ENCODE measurements around the gene CRACDL.

Gene CRACDL

DNA sequence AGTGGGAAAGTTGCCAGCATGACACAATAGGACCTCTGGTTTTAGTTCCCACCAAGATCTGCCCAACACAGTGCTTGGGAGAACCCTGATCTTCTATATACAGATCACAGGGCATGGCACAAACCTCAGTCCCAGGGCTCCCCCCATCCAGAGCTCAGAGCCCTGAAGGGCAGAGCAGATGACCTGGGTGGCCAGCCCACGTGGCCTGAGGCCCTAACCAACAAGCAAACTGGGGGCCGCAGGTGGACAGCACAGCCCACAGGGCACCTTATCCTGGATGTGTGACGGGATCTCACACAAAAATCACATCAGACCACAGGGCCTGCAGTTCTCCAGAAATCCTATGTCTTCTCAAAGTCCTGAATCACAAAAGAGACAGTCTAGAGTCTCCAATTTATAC lies 34.7 kb downstream of the CRACDL start:
- TF ChIP-seq EP300 (IDR thresholded peaks at IDR 0.05; ENCODE audit: borderline replicate concordance) (no peak), EGR1 (IDR thresholded peaks at IDR 0.05) (no peak)
- TF ChIP-seq, protein P1, sequence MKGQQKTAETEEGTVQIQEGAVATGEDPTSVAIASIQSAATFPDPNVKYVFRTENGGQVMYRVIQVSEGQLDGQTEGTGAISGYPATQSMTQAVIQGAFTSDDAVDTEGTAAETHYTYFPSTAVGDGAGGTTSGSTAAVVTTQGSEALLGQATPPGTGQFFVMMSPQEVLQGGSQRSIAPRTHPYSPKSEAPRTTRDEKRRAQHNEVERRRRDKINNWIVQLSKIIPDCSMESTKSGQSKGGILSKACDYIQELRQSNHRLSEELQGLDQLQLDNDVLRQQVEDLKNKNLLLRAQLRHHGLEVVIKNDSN (IDR thresholded peaks at IDR 0.05): no peak

DNA sequence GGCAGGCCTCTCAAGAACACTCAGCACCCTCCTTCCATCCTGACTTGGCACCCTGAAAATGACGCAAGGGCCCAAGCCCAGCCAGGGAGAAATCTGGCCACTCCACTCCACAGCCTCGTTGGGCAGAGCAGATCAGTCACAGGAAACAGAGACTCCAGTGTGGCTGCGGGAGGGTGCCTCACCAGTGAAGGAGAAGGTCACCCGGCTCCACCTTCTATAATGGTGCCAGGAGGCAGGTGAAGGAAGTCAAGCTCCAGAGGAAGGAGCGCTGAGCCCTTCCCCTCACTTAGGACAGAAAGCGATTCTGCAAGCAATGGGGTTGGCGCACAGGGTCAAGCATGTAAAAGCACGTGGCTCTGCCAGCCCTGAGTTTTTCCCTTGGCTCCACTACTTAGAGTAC lies 35.3 kb downstream of the CRACDL start:
- TF ChIP-seq EGR1 (IDR thresholded peaks at IDR 0.05) (no peak), NFIC (IDR thresholded peaks at IDR 0.05) (no peak), FOXM1 (IDR thresholded peaks at IDR 0.05; ENCODE audit: borderline replicate concordance, low read depth) (no peak), TAF1 (IDR thresholded peaks at IDR 0.05; ENCODE audit: low read depth) (no peak), YY1 (IDR thresholded peaks at IDR 0.05; ENCODE audit: low read depth) (no peak), RAD21 (IDR thresholded peaks at IDR 0.05; ENCODE audit: low read depth) (no peak), TCF12 (IDR thresholded peaks at IDR 0.05; ENCODE audit: low read depth) (no peak), CEBPB (IDR thresholded peaks at IDR 0.05) (no peak), ZBTB7A (IDR thresholded peaks at IDR 0.05; ENCODE audit: low read depth) (no peak), CREB1 (IDR thresholded peaks at IDR 0.05; ENCODE audit: low read depth) (no peak)
- TF ChIP-seq, protein P1 (IDR thresholded peaks at IDR 0.05): no peak
- TF ChIP-seq, protein P2, sequence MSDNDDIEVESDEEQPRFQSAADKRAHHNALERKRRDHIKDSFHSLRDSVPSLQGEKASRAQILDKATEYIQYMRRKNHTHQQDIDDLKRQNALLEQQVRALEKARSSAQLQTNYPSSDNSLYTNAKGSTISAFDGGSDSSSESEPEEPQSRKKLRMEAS (IDR thresholded peaks at IDR 0.05): no peak

DNA sequence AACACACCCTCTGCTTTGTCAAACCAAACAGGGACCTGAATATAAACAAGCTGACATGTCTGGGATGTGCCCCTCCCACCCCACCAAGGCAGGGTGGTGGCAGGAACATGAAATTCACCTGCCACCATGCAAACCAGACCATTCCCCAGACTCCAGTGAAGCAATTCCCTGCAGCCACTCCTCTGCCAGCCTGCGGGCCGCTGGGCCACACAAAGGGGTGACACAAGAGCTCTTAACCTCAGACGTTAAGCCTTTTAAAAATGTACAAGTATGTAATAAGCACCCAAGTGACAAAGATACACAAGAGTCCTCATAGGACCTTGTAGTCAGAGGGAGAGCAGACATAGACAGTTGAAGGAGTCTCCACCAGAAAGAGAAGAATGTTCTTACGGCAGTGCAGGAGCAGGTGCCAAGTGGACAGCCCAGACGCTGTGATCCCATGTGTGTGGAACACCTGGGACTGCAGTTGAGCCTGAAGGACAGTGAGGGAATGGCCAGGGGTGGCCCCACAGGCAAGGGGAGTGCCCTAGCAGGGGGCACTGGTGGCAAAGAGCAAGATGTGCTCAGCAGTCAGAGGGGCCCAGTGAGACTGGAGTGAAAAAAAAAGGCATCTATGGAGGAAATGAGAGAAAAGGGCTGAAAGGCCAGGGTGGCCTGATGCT lies 36.9 kb downstream of the CRACDL start:
- TF ChIP-seq TEAD4 (IDR thresholded peaks at IDR 0.05) (no peak), ZBTB7A (IDR thresholded peaks at IDR 0.05; ENCODE audit: low read depth) (no peak), RAD21 (IDR thresholded peaks at IDR 0.05; ENCODE audit: low read depth) (no peak), EP300 (IDR thresholded peaks at IDR 0.05; ENCODE audit: borderline replicate concordance) (no peak), NFIC (IDR thresholded peaks at IDR 0.05) (no peak), YY1 (IDR thresholded peaks at IDR 0.05; ENCODE audit: low read depth) (no peak), CEBPB (IDR thresholded peaks at IDR 0.05) (no peak), TCF12 (IDR thresholded peaks at IDR 0.05; ENCODE audit: low read depth) (no peak), TAF1 (IDR thresholded peaks at IDR 0.05; ENCODE audit: low read depth) (no peak), EGR1 (IDR thresholded peaks at IDR 0.05) (no peak), CREB1 (IDR thresholded peaks at IDR 0.05; ENCODE audit: low read depth) (no peak), FOXM1 (IDR thresholded peaks at IDR 0.05; ENCODE audit: borderline replicate concordance, low read depth) (no peak)
- TF ChIP-seq, protein P2 (IDR thresholded peaks at IDR 0.05): no peak
- TF ChIP-seq, protein P1 (IDR thresholded peaks at IDR 0.05): no peak
- TF ChIP-seq, protein P3, sequence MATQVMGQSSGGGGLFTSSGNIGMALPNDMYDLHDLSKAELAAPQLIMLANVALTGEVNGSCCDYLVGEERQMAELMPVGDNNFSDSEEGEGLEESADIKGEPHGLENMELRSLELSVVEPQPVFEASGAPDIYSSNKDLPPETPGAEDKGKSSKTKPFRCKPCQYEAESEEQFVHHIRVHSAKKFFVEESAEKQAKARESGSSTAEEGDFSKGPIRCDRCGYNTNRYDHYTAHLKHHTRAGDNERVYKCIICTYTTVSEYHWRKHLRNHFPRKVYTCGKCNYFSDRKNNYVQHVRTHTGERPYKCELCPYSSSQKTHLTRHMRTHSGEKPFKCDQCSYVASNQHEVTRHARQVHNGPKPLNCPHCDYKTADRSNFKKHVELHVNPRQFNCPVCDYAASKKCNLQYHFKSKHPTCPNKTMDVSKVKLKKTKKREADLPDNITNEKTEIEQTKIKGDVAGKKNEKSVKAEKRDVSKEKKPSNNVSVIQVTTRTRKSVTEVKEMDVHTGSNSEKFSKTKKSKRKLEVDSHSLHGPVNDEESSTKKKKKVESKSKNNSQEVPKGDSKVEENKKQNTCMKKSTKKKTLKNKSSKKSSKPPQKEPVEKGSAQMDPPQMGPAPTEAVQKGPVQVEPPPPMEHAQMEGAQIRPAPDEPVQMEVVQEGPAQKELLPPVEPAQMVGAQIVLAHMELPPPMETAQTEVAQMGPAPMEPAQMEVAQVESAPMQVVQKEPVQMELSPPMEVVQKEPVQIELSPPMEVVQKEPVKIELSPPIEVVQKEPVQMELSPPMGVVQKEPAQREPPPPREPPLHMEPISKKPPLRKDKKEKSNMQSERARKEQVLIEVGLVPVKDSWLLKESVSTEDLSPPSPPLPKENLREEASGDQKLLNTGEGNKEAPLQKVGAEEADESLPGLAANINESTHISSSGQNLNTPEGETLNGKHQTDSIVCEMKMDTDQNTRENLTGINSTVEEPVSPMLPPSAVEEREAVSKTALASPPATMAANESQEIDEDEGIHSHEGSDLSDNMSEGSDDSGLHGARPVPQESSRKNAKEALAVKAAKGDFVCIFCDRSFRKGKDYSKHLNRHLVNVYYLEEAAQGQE (IDR thresholded peaks at IDR 0.05; ENCODE audit: low read depth): no peak

DNA sequence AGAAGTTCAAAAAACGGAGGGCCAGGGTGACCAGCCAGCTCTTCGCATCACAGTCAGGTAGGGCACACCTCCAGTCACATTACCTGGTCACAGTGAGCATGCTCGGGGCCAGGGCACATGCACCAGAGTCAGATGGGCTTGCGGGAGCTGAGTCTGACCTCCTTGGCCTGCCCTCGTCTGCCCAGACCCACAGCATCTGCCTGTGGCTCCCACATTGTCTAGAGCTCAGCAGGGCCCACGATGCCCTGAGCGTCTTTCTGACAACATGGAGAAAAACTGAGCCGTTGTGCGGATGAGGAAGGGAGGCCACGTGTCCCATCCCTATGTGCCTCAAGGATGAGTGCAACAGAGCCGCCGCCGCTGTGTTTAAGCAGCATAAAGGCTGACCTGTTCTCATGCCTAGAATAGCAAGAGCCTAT lies 37.6 kb downstream of the CRACDL start:
- no peak for TF ChIP-seq EP300 (IDR thresholded peaks at IDR 0.05; ENCODE audit: borderline replicate concordance)
- TF ChIP-seq, protein P3 (IDR thresholded peaks at IDR 0.05; ENCODE audit: low read depth): no peak
- TF ChIP-seq FOXM1 (IDR thresholded peaks at IDR 0.05; ENCODE audit: borderline replicate concordance, low read depth): no peak
- TF ChIP-seq CREB1 (IDR thresholded peaks at IDR 0.05; ENCODE audit: low read depth): no peak
- no peak for TF ChIP-seq NFIC (IDR thresholded peaks at IDR 0.05)

DNA sequence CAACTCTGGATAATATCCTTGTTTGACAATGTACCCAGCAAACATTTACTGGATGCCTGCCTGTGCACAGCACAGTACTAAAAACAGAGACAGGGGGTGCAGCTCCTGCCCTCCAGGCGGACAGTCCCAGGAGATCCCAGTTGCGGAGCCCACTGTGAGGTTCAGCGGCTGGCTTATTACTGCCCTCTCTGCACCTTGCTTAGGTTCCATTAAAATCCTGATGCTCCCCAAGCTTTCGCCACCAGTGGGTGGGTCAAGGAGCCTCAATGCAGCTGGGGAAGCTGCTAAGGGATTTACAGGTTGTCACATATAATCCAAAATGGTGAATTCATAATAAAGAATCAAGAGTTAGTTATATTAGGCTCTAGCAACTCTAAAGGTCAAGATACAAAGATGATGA lies 38.3 kb downstream of the CRACDL start:
- TF ChIP-seq CEBPB (IDR thresholded peaks at IDR 0.05) (no peak), FOXM1 (IDR thresholded peaks at IDR 0.05; ENCODE audit: borderline replicate concordance, low read depth) (no peak), NFIC (IDR thresholded peaks at IDR 0.05) (no peak), ZBTB7A (IDR thresholded peaks at IDR 0.05; ENCODE audit: low read depth) (no peak), RAD21 (IDR thresholded peaks at IDR 0.05; ENCODE audit: low read depth) (no peak), YY1 (IDR thresholded peaks at IDR 0.05; ENCODE audit: low read depth) (no peak), TEAD4 (IDR thresholded peaks at IDR 0.05) (no peak), TCF12 (IDR thresholded peaks at IDR 0.05; ENCODE audit: low read depth) (no peak), TAF1 (IDR thresholded peaks at IDR 0.05; ENCODE audit: low read depth) (no peak)
- TF ChIP-seq, protein P1 (IDR thresholded peaks at IDR 0.05): no peak
